Hepatocyte (in vitro differentiated cells): ENCODE data around the gene PRKCI.

Experiments
- EZH2 ChIP-seq: fragments of 200-600 bp; sonication (generic); IDR thresholded peaks from 2 replicates; pipeline ENCODE4 v1.6.1; 2016; ENCODE audit warnings: antibody characterized with exemption, mild to moderate bottlenecking, borderline replicate concordance
- TF ChIP-seq, protein P1 (sequence below): fragments of 200-600 bp; sonication (generic); IDR thresholded peaks from 2 replicates; pipeline ENCODE4 v1.5.1; 2016; ENCODE audit warnings: antibody characterized with exemption, mild to moderate bottlenecking; ENCODE audit not compliant: poor library complexity

DNA sequence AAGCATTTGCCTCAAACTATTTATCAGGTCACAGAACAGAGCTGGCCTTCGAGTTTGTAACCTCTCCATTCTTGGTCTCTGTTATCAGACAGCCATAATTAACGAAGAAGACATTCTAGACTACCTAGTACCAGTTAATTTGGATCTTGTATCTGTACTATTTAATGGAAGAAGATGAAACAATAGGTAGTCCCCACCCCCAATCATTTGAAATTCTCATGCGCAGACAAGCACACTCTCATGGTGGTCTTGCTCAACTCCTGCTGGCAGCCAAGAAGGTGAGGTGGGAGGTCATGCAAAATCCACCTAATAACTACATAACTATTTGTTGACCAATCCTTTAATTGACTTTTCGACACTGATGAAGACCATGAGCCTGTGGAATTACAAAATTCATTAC, 132.5 kb downstream of the PRKCI start:
- TF ChIP-seq, protein P1, sequence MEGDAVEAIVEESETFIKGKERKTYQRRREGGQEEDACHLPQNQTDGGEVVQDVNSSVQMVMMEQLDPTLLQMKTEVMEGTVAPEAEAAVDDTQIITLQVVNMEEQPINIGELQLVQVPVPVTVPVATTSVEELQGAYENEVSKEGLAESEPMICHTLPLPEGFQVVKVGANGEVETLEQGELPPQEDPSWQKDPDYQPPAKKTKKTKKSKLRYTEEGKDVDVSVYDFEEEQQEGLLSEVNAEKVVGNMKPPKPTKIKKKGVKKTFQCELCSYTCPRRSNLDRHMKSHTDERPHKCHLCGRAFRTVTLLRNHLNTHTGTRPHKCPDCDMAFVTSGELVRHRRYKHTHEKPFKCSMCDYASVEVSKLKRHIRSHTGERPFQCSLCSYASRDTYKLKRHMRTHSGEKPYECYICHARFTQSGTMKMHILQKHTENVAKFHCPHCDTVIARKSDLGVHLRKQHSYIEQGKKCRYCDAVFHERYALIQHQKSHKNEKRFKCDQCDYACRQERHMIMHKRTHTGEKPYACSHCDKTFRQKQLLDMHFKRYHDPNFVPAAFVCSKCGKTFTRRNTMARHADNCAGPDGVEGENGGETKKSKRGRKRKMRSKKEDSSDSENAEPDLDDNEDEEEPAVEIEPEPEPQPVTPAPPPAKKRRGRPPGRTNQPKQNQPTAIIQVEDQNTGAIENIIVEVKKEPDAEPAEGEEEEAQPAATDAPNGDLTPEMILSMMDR, result no peak
- no peak for TF ChIP-seq EZH2
